ENCODE measurements around the gene CPZ.

DNA sequence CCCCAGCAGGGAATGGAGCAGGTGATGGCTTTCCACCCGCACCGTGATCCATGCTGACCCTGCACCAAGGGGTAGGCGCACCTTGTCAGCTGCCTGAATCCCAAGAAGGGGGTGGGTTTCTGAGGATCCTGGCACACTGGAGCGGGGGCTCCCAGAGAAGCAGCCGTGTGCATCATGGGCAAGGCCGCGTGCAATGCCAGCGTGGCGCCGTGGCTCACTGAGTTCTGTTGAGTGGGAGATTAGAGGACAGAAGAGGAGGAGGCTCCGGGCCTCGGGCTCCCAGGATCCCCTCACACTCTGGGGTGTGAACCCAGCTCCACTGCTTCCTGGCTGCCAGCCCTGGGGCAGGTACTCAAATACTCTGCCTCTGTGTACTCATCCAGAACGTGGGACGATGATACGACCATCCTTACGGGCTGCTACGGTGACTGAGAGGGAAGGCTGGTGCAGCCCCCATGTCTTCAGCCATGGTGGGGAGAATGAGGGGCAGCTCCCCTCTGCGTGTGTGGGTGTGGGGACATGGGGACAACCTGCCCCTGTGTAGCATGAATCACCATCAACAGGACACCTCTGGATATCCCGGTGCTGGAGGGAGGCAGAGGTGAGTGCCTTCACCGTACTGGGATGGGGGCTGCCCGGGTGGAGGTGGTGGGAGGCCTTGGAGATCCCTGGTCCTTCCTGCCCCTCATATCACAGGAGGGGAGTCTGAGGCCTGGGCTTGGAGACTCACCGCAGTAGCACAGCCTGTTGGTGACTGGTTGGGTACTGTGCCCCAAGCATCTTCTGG is 52.6 kb downstream of the CPZ start:
- TF ChIP-seq, protein P1, sequence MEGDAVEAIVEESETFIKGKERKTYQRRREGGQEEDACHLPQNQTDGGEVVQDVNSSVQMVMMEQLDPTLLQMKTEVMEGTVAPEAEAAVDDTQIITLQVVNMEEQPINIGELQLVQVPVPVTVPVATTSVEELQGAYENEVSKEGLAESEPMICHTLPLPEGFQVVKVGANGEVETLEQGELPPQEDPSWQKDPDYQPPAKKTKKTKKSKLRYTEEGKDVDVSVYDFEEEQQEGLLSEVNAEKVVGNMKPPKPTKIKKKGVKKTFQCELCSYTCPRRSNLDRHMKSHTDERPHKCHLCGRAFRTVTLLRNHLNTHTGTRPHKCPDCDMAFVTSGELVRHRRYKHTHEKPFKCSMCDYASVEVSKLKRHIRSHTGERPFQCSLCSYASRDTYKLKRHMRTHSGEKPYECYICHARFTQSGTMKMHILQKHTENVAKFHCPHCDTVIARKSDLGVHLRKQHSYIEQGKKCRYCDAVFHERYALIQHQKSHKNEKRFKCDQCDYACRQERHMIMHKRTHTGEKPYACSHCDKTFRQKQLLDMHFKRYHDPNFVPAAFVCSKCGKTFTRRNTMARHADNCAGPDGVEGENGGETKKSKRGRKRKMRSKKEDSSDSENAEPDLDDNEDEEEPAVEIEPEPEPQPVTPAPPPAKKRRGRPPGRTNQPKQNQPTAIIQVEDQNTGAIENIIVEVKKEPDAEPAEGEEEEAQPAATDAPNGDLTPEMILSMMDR (IDR thresholded peaks at IDR 0.05), result no peak
- TF ChIP-seq POLR2A (IDR thresholded peaks at IDR 0.05), result no peak

Data from heart left ventricle (tissue), 13 donors.